Measurements from ENCODE around the gene RAB19. TPM values are rescaled to one million over a fixed set of nuclear protein-coding genes. Genes with fewer than 3 reads are reported as not detected.

RAB19 gene
- total and polyA plus RNA-seq, 2 of the 8 experiments (the other 6 are each of a cell fraction or from before 2014, with no cell fraction given): 9.8 to 11.0 TPM

DNA sequence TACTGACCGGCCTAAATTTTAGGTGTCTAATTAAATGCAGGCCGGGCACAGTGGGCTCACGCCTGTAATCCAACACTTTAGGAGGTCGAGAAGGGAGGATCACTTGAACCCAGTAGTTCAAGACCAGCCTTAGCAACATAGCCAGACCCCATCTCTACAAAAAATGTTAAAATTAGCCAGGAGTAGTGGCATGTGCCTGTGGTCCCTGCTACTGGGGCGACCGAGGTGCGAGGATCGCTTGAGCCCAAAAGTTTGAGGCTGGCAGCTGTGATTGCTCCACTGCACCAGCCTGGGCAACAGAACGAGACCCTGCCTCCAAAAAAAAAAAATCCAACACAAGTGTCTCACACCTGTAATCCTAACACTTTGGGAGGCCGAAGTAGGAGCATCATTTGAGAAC lies 5.0 kb upstream of the RAB19 start:
- Histone ChIP-seq H3K4me3 (ENCODE audit: extremely low read depth in 1 of 4, insufficient read depth in 2 of 4, low read depth in 3 of 4, low read length in 4 of 4) (0 out of 8 replicates have a peak overlapping the region, but pooled peaks of 1 of the 4 experiments have one; percentile 96), H2BK120ac (replicated peaks; ENCODE audit: low read depth, low read length) (no peak overlapping the region), H3K27ac (ENCODE audit: low read depth, low read length) (no peak overlapping the region), H3K36me3 (ENCODE audit: control insufficient read depth in 2 of 4, insufficient read depth in 4 of 4, low read length in 3 of 4) (no peaks in the 10 kb centered on the region), H3K4ac (replicated peaks; ENCODE audit: insufficient read length, low read depth, low read length) (no peak overlapping the region), H2BK20ac (ENCODE audit: low read length) (no peak overlapping the region), H3K23ac (ENCODE audit: insufficient read length) (no peak overlapping the region), H4K91ac (replicated peaks; ENCODE audit: insufficient read length, low read length) (no peak overlapping the region), H3K79me1 (ENCODE audit: low read depth, low read length) (no peaks in the 10 kb centered on the region), H3K27me3 (replicated peaks in 1 of 4; ENCODE audit: control insufficient read depth in 3 of 4, extremely low read depth in 1 of 4, insufficient read depth in 3 of 4, low read length in 3 of 4) (no peaks in the 10 kb centered on the region), H4K8ac (ENCODE audit: extremely low read depth, insufficient read depth, low read length) (no peak overlapping the region), H2BK5ac (ENCODE audit: low read depth, low read length) (no peak overlapping the region), H2BK15ac (ENCODE audit: low read length) (no peak overlapping the region), H3K18ac (ENCODE audit: extremely low read depth, low read length) (no peak overlapping the region), H3K9ac (replicated peaks in 1 of 4; ENCODE audit: extremely low read depth in 1 of 4, low read depth in 3 of 4, low read length in 3 of 4) (no peak overlapping the region), H4K20me1 (replicated peaks in 1 of 2; ENCODE audit: control insufficient read depth in 1 of 2, insufficient read depth in 2 of 2, low read length in 2 of 2) (peaks cover 0 to 1% of the 10 kb centered on the region in 2 experiments), H3K14ac (ENCODE audit: insufficient read length) (no peak overlapping the region), H3K23me2 (ENCODE audit: low read depth, low read length) (peaks cover 2% of the 10 kb centered on the region; the same call in 1 of the 2 replicates), H3K4me2 (ENCODE audit: insufficient read depth in 1 of 2, low read depth in 2 of 2, low read length in 2 of 2) (no peak overlapping the region), H2BK12ac (ENCODE audit: low read depth, low read length) (no peak overlapping the region), H2AK5ac (ENCODE audit: low read depth, low read length) (no peak overlapping the region), H4K5ac (ENCODE audit: insufficient read length, low read depth, low read length) (no peak overlapping the region), H3K4me1 (replicated peaks in 1 of 4; ENCODE audit: control insufficient read depth in 3 of 4, insufficient read depth in 4 of 4, low read length in 3 of 4) (peaks cover 0 to 8% (median 0%) of the 10 kb centered on the region in 4 experiments; a peak in 2 of 7 replicates), H3K56ac (replicated peaks; ENCODE audit: insufficient read length, low read depth, low read length) (no peak overlapping the region), H3K79me2 (ENCODE audit: control insufficient read depth in 1 of 2, insufficient read depth in 2 of 2, low read length in 2 of 2) (peaks cover 16 to 40% of the 10 kb centered on the region in 2 experiments), H2AFZ (ENCODE audit: low read length) (no peak overlapping the region), H3K9me3 (ENCODE audit: insufficient read depth in 2 of 2, low read depth in 1 of 2, low read length in 1 of 2) (no peaks in the 10 kb centered on the region)
- TF ChIP-seq TCF12 (IDR thresholded peaks at IDR 0.05; ENCODE audit: low read depth, low read length) (no peak), TBP (IDR thresholded peaks at IDR 0.05; ENCODE audit: low read depth, low read length) (no peak), JUN (IDR thresholded peaks at IDR 0.05; ENCODE audit: low read depth, low read length) (no peak), JUND (IDR thresholded peaks at IDR 0.05; ENCODE audit: low read length) (no peak), RBBP5 (IDR thresholded peaks at IDR 0.05; ENCODE audit: borderline replicate concordance, low read depth, low read length) (no peak)
- TF ChIP-seq, protein P1, sequence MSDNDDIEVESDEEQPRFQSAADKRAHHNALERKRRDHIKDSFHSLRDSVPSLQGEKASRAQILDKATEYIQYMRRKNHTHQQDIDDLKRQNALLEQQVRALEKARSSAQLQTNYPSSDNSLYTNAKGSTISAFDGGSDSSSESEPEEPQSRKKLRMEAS (IDR thresholded peaks at IDR 0.05): no peak
- TF ChIP-seq, protein P2, sequence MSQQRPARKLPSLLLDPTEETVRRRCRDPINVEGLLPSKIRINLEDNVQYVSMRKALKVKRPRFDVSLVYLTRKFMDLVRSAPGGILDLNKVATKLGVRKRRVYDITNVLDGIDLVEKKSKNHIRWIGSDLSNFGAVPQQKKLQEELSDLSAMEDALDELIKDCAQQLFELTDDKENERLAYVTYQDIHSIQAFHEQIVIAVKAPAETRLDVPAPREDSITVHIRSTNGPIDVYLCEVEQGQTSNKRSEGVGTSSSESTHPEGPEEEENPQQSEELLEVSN (IDR thresholded peaks at IDR 0.05): peak; percentile 29; the same call in 1 of the 2 replicates
- 92% methylated on average over 9 of the region's 10 CpGs; no CpG with 5 or more reads in 1 of the 2 experiments for WGBS, 2 experiments (ENCODE audit: extremely low coverage in 1 of 2, insufficient coverage in 1 of 2, insufficient read length in 1 of 2, insufficient replicate concordance in 2 of 2, low coverage in 1 of 2, low lambda C conversion rate in 2 of 2, missing lambda C conversion rate in 1 of 2)
- FAIRE-seq (no peak), DNase-seq (ENCODE audit: low read depth in 1 of 2, low spot score in 2 of 2) (no peak)
- CTCF ChIA-PET (ENCODE audit: partially characterized antibody): no interaction called here
- POLR2A ChIA-PET (ENCODE audit: partially characterized antibody): interaction anchor here (0.7 to 1.2 kb wide), 2 partner anchors 30 to 243 kb away, joined by 3 to 4 read pairs; no protein-coding TSS in a partner anchor

Measured in H1 (cell line).